GM18511 (cell line): ENCODE measurements around the gene ACTRT2.

ENCODE experiments used
- ATAC-seq: cut with Tn5 transposase; IDR thresholded peaks from one replicate; pipeline ENCODE4 v1.9.1; 2021; ENCODE audit warnings: mild to moderate bottlenecking, moderate library complexity; ENCODE audit not compliant: unreplicated experiment

The ACTRT2 gene

DNA sequence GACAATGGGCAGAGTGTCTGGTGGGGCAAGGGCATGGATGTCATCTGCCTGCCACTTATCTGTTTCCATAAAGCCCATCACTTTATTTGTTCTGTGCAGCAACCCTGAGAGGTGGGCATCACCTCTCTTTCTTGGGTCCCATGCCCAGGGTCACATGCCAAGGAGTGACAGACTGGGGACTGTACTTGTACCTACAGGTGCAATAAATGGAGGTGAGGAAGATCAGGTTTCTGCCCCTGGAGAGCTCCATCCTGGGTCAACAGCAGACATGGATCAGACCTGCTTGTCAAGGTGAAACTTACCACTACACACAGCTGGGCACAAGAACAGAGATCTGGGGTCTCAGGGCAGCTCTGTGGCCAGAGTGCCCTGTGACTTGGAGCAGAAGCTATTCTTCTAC, 29.3 kb downstream of the ACTRT2 start:
- ATAC-seq = no peak

DNA sequence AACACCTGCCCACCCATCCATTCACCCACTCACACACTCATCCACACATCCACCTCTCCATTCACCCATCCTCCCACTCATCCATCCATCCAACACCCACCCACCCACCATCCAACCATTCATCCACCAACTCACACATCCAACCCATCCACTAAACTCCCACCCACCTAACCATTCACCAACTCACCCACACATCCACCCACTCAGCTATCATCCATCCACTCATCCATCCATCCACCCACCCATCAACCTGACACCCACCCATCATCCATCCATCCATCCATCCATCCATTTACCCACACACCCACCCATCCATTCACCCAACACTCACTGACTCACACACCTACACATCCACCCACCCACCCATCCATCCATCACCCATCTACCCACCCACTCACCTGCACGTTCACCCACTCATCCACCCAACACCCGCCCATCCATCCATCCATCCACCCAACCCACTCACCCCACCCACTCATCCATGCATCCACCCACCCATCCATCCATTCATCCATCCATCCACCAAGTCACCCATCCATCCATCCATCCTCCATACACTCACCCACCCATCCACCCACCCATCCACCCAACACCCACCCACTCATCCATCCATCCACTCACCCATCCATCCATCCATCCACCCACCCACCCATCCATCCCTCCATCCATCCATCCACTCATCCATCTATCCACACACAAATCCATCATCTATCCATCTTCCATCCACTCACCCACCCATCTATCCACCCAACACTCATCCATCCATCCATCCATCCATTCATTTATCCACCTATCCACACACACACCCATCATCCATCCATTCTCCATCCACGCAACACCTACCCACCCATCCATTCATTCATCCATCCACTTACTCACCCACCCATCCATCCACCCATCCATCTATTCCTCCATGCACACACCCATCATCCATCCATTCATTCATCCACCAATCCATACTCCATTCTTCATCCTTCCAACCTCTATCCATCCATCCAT, 30.3 kb downstream of the ACTRT2 start:
- no peak for ATAC-seq

DNA sequence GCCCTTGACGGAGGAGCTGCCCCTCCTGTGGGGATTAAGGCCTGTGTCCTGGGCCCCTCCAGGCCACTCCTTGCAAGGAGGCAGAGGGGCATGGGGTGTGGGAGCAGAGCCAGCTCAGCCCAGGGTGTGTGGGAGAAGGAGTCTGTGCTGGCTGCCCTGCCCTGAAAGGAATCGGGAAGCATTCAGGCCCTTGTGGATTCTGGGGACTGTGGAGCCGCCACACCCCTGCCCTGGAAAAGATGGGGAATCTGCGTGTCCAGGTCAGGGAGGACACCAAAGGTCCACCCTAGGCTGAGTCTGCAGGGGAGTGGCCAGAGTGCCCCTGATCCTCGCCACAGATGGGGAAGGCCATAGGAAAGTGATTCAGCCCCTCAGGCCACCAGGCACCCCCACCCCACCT, 31.2 kb downstream of the ACTRT2 start:
- no peak for ATAC-seq

DNA sequence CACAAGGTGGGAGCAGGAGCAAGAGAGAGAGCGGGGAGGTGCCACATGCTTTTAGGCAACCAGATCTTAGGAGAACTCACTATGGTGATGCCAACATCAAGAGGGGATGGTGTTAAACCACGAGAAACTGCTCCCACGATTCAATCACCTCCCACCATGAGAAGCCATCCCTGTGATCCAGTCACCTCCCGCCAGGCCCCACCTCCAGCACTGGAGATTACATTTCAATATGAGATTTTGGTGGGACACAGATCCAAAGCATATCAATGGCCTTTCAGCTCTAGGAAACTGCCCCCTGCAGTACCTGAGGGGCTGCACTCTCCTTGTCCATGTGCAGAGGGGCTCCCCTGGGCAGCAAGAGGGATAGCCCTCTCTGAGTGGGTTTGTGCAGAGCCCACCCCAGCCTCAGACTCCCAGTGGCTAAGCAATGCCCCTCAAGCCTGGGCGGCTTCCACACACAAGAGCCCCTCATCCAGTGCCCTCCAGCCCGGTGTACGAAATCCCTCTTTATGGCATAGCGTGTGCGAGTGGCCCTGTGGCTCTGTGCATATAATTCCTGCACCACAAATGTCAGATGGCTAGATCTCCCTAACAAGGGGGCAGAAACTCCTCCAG, 32.2 kb downstream of the ACTRT2 start:
- ATAC-seq = no peak

DNA sequence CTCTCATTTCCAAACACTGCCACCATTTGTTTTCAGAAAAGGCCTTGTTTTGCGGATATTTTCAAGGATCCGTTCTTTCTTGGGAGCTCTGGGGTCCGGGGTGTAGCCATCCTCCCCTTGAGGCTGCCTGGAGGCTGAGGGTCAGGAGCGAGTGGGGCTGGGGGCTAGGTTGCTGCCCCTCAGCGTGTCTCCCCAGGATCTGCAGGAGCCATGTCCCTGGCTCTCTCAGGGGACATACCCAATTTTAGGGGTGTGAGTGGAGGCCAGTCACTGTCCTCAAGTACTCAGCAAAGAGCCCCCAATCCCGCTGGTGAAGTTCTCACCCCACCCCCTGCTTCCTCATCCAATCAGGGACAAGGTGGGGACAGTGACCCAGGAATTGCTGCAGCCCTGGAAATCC, 32.7 kb downstream of the ACTRT2 start:
- no peak for ATAC-seq

DNA sequence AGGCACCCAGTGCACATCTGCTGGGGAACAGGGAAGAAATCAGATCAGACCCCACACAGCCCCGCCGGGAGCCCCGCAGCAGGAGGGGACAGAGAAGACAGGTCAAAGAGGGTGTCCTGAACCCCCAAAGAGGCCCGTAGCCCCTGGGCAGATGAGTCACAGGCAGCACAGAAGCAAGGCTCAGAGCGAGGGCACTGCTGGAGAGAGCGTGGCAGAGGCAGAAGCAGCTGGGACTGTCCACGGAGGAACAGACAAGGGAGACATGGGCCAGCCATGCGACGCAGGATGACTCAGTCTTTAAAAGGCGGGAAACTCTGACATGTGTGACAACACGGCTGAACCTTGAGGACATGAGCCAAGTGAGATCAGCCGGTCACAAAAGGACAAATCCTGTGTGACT, 33.2 kb downstream of the ACTRT2 start:
- ATAC-seq = no peak

DNA sequence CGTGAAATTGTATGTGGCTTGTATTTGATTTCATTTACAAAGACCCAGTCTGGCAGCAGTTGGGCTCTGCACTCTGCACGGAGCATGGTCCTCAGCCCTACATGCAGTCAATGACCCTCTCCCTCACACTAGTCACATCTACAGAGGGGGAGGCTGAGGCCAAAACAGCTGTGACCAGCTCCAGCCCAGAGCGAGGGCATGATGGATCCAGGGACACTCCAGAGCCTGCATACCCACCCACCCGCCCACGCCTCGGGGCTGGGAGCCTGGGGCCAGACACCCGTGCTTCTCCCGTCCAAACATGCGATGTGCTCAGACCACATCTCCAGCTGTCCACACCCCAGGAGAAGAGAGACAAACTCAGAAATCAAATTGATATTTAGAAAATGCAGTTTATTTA, 33.8 kb downstream of the ACTRT2 start:
- no peak for ATAC-seq

DNA sequence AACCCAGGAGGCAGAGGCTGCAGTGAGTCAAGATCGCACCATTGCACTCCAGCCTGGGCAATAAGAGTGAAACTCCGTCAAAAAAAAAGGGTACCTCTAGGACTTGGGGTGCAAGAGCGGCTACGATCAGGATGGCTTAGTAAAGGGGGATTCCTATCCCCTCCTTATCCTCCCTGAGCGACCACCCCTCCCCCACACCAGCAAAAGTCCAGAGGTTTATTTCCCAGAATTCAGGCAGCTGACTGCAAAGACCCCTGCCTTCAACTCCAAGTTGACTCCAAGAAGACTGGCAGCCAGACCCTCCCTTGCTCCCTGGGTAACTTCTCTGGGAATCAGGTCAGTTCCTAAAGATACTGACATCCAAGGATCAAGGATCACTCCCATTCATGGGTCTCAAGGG, 35.4 kb downstream of the ACTRT2 start:
- no peak for ATAC-seq

DNA sequence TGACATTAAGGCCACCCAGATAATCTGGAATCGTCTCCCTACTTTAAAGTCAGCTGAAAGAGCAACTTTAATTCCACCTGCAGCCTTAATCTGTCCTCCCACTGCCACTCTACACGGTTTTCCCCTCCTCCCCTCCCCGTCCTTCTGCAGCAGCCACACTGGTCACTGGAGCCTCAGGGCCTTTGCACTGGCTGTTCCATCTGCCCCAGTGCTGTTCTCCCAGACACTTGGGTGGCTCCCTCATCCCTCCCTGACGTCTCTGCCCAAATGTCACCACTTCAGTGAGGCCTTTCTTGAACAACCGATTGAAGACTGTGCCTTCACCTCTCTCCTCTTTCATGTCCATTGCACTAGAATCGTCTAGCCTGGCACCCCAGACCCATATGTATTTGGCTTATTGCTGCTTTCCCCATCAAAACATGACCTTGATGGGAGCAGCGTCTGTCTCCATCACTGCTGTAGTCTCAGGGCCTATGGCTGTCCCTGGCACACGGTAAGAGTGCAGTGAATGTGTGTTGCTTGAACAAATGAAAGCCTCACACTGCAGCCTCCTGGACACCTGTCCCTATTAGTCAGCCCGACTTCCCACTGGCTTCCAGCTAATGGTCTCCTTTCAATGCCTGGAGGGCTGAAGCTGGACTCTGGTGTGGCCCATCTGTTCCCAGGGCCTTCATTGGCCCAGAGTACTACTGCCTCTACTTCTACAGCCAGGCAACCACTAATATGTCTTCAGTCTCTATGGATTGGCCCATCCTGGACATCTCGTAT, 37.2 kb downstream of the ACTRT2 start:
- ATAC-seq = no peak

DNA sequence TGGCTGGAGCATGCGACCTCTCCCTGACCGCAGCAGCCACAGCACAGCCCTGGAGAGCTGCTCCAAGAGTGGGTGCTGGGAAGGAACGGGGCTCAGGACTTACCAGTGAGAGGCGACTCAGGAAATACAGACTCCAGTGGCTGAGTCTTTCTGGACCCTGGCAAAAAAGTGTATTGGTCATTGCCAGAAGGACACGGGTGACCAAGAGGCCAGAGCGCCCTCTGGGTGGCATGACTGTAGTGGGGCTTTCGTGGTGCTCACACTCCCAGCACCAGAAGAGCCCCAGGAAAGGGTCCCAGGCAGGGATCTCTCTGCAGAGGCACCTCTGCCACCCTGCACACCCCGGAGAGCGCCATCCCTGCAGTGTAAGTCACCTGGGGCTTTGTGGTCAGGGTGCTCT, 38.9 kb downstream of the ACTRT2 start:
- ATAC-seq = no peak

DNA sequence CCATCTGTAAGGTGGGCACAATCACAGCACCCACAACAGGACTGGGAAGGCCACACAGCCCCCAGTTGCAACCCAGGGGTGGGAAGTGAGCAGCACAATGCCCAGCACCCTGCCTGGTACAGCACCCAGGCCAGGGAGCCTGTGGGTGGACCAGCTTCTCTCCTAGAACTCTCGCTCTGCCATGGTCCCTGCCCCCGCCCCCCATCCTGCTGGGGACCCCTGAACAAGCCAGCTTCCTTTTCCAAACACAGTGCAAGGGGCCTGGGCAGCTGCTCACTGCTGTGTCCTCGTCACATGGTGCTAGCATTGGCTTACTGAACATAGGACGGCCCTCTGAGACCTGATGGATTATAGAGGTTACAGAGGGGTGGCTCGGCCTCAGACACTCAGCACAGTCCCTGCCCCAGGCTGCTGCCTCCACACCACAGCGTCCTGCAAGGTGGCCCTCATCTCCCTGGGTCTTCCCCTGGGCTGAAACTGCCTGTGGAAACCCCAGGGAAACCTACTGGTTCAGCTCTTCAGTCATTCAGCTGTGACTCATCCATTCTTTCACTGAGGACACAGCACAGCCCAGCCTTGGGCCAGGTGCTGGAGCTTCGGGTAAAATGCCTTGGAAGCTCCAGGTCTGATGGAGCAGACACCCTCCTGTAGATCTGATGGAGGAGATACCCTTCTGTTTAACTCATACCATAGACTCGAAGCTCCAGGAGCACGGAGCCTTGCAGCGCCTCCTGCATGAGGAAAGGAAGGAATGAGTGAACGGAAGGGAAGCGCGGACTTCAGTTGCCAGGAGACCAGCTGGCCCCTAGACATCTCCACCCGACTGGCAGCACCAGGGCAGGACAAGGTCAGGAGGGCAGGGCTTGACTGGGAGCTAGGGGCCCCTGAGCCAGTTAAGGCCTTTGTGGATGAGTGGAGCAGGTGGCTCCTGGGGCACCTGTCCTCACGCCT, 39.6 kb downstream of the ACTRT2 start:
- ATAC-seq = no peak

DNA sequence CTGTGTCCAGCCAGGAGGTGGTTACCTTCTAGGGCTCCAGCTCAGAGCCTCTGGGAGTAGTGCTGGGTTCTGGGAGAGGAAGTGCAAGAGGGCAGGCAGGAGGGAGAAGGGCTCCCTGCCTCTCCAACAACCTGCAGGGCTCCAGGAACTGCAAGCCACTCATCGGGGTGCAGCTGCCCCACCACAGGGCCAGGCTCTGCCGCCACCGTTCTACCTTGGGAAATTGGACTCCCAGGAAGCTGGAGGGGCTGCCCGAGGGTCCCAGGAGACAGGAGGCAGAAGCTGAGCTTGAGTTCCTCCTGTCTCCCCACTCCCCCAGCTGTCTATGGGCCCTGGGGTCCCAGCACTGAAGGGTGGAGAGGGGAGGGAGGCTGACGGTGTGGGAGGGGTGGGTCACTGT, 40.3 kb downstream of the ACTRT2 start:
- ATAC-seq = no peak

DNA sequence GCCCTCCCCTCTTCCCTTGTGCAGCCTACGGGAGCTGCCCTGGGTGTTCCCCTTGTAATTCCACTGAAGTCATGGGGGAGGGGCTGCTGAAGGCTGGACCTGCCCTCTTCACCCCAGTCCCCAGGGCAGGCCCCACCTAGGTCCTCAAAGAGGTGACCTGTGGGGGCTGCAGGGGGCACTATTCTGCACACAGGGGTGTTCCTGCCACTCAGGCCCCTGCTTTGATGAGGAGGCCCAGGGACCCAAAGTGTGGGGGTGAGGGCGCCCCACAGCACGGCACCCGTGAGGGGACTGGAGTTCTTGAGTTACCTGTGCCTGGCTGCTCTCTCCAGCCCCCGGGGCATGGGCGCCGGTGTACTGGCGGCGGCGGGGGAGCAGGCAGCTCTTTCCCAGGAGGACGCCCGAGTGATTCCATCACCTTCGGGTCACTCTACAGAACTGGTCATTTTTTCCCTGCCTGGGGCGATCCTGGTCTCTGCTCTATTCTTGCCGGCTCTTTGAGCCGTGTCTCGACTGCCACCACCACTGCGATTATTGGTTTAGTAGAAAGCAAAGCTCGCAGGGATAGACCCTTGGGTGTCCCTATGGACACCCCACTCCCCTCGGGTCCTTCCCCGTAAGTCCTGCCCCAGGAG, 40.8 kb downstream of the ACTRT2 start:
- ATAC-seq = no peak

DNA sequence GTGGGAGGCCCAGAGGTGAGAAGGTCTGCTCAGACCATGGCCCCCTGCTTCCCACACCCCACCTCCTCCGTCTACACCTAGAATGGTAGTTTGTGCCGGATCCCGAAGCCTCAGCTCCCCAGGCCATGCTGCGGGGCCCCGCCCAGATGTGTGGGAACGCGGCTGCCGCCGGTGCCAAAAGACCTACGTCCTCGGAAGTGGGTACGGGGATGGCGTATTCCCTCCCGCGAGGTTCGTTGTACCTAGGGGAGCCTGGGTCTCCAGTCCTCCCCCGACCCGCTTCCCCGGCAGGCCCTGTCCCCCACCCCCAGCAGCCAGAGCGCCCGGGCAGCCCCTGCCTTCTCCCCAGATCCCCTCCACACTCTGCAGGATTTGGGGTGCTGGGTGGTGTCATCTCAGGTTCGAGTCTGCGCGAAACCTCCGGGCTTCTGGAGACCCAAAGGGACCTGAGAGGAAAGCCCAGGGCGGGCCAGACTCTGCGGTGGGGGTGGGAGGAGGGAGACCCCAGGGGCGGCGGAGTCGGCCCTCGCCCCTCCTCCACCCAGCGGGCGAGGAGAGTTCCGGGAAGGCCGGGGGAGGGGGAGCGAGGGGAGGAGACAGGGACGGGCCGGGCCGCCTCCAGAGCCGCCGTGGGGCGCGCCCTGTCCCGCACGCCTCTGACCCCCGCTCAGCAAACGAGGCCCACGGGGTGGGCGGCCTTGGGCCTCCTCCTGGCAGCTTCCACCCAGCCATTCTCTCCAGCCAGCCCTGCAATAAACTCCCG, 41.5 kb downstream of the ACTRT2 start:
- no peak for ATAC-seq

DNA sequence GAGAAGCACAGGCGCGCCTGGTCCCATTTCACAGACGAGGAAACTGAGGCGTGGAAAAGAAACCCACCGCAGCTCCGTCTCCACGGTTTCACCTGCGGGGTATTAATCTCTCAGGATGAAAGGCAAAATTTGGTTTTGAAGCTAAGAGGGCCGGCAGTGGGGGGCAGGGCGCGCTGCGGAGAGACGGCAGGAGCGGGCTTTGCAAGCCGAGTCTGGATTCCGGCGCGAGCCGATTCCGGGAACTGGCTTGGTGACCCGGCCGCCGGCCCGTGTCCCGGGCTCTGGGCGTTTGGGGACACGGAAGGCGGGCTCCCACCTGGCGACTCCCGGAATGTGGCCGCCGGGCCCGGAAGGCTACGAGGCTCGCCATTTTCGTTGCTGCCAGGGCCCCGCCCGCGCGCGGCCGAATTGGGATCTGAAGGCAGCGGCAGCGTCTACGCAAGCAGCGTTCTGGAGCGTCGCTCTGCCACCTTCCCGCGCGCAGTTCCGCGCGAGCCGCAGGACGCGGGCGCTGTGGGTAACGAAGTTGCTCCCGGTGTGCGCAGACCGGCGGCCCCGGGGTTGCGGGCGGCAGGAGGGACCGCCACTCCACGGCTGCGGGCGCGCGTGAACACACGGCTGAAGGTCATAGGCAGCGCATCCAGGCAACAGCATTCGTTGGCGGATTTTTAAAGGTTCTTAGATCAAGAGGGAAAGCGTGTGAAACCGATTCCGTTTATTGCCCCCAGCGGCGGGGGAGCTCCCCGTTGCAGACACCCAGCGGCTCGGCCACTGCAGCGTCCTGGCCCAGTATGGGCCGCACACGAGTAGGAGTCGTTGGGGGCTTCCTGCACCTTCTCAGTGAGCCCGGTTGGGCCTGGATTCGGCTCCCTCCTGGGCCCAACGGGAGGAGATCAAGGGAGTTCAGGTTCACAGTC, 42.4 kb downstream of the ACTRT2 start:
- ATAC-seq = no peak

DNA sequence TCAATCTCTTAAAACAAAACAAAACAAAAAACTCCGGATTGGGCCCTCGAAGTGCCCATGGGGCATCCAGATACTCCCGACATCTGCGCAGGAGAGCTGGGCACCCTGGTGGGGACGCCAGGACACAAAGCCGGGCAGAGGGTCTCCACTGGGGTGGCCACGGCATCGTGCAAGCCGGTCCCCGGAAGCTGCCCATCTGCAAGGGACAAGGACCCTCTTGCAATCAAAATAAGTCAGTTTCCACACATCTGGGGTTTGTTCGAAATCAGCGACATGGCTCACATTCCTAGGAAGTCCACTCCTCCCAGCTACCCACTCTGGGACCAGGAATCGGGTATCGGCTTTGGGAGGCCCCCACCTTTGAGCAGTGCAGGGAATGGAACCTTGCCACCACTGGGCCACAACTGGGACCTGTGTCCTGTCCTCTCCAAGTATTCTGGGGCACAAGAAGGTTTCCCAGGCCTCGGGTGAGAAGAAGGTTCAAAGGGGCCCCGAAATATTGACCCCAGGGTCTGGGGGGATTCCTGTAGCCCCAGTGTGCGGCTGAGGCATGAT, 43.1 kb downstream of the ACTRT2 start:
- no peak for ATAC-seq

DNA sequence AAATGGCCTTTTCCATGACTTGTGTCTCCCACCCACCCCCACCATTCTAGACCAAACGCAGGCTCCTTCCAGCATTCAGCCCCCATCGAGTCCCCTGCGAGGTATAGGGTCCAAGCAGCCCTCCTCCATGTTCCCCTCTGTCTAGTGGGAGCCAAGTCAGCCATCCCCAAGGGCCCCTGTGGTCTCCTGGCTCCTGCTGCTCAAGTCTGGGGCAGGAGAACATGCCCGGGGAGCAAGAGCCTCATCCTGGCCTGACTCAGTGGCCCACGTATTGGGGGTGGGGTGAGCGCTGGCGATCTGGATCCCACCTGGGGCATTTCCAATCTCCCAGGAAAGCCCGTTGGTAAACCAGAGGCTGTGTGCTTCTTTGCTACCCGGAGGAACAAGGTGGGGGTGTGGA, 43.6 kb downstream of the ACTRT2 start:
- ATAC-seq = no peak

DNA sequence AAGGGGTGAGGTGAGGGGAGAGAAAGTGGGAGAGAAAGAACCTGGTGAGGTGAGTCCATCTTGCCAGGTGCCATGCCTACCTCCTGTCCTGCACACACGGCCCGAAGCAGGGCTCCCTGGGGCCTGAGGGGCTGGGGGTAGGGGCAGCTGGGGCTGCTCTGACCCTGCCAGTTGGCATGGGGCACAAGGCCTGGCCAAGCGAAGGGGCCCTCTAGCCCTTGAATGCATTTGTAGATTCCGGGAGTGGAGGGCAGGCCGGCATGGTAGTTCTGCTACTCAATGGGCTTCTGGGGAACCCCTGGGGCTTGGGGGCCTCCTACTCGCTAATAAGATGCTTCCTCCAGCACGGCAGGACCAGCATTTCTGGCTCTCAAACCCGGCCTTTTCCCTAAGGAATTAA, 44.1 kb downstream of the ACTRT2 start:
- ATAC-seq = no peak
